Measurements from ENCODE around the gene TNRC6C. TPM values are rescaled to one million over a fixed set of nuclear protein-coding genes. Genes with fewer than 3 reads are reported as not detected.

Gene TNRC6C
- total RNA-seq, 6 experiments from 2014 or later = 6.3 to 9.0 (median 7.5) TPM

DNA sequence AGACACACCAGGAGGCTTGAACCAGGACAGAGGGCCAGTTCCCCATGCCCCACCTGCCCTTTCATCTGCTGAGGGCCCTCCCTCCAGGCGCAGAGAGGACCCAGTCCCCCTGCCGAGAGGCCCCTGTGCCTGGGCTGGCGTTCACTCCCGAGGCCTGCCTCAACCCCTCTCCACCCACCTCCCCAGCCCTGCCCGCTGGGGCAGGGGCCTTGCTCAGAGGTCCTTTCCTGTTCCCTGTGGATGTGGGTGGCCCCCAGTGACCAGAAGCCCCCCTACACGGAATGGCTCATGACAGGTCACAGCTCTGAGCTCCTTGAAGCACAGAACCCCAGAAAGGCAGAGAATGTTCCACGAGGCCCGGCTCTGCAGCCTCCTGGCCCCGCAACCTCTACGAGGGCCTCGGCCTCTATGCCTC is 163.3 kb downstream of the TNRC6C start:
- H3K27me3 Mint-ChIP-seq (ENCODE audit: insufficient read depth) = peaks cover 6% of the 10 kb centered on the region
- TF ChIP-seq CTCF (IDR thresholded peaks at IDR 0.05) = no peak
- no peaks in the 10 kb centered on the region for H3K9me3 Mint-ChIP-seq
- H3K36me3 Mint-ChIP-seq (ENCODE audit: low read depth) = no peaks in the 10 kb centered on the region
- no peak for DNase-seq
- no peaks in the 10 kb centered on the region for H3K4me1 Mint-ChIP-seq (ENCODE audit: low read depth)
- H3K4me3 Mint-ChIP-seq = no peak overlapping the region
- H3K27ac Mint-ChIP-seq = no peak overlapping the region

DNA sequence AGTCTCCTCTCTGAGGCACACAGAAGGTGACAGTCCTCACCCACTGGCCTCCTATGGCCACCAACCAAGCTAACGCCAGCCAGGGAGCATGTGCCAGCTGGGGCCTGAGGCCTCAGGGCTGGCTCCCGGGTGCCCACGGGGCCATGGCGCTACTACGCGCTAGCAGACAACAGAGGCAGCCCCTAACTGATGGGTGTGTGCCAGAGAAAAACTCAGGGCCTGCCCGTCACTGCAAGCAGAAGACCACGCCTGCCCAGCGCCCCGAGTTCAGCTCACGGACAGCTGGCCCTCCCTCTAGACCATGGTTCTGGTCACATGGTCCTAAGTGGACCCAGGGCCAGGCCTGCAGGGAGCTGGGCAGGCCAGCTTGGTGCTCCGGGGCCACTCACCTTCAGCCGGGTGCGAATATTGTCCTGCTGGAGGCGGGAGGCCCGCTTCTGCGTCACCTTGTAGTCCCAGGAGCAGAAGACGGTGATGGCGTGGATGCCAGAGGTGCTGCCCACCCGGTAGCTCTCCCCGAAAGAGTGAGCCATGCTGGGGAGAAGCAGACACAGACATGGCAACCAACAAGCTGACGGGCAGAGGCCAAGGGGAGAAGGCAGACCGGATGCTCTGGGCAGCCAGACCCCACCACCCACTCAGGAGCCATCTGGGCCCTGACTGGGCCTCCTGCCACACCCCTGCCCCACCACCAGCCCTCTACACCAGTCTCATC is 163.9 kb downstream of the TNRC6C start:
- H3K27ac Mint-ChIP-seq = no peak overlapping the region
- TF ChIP-seq CTCF (IDR thresholded peaks at IDR 0.05) = no peak
- peaks cover 6% of the 10 kb centered on the region for H3K27me3 Mint-ChIP-seq (ENCODE audit: insufficient read depth)
- H3K9me3 Mint-ChIP-seq = no peaks in the 10 kb centered on the region
- H3K4me1 Mint-ChIP-seq (ENCODE audit: low read depth) = no peaks in the 10 kb centered on the region
- DNase-seq = no peak
- no peaks in the 10 kb centered on the region for H3K36me3 Mint-ChIP-seq (ENCODE audit: low read depth)
- no peak overlapping the region for H3K4me3 Mint-ChIP-seq

DNA sequence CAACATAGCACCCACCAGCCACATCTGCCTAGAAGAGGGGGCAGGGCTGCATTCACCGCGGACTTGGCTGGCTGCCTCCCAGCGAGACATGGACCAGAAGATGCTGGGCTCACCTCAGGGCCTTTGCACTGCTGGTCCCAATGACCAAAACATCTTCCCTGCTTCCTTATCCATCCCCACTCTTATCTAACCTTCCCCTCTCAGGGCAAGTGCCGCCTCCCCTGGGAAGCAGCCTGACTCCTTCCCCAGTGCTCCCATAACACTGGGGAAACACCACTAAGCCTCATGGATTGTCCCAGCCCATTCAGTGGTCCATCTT is 164.4 kb downstream of the TNRC6C start:
- TF ChIP-seq CTCF (IDR thresholded peaks at IDR 0.05) = no peak
- Mint-ChIP-seq H3K27ac (no peak overlapping the region), H3K4me1 (ENCODE audit: low read depth) (no peaks in the 10 kb centered on the region), H3K4me3 (no peak overlapping the region), H3K27me3 (ENCODE audit: insufficient read depth) (peaks cover 10% of the 10 kb centered on the region), H3K9me3 (no peaks in the 10 kb centered on the region), H3K36me3 (ENCODE audit: low read depth) (no peaks in the 10 kb centered on the region)
- DNase-seq = no peak

DNA sequence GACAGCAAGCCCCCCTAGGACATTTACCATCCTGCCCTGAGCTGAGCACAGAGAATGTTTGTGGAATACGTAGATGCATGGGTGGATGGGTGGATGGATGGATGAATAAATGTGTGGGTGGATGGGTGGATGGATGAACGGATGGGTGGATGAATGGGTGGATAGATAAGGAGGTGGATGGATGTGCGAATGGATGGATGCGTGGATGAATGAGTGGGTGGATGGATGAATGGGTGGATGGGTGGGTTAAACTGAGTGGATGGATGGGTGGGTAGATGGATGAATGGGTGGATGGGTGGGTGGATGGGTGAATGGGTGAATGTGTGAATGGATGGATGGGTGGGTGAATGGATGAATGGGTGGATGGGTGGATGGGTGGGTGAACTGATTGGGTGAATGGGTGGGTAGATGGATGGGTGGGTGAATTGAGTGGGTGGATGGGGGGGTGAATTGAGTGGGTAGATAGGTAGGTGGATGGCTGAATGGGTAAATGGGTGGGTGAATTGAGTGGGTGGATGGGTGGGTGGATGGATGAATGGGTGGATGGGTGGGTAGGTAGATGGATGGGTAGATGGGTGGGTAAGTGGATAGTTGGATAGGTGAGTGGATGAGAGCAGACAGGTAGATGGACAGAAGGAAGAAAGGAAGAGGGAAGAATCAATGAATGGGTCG is 164.9 kb downstream of the TNRC6C start:
- TF ChIP-seq CTCF (IDR thresholded peaks at IDR 0.05) = no peak
- peaks cover 8% of the 10 kb centered on the region for H3K27me3 Mint-ChIP-seq (ENCODE audit: insufficient read depth)
- no peak for DNase-seq
- H3K4me3 Mint-ChIP-seq = no peak overlapping the region
- H3K27ac Mint-ChIP-seq = no peak overlapping the region
- H3K36me3 Mint-ChIP-seq (ENCODE audit: low read depth) = no peaks in the 10 kb centered on the region
- no peaks in the 10 kb centered on the region for H3K4me1 Mint-ChIP-seq (ENCODE audit: low read depth)
- no peaks in the 10 kb centered on the region for H3K9me3 Mint-ChIP-seq

- H3K27me3 Mint-ChIP-seq (ENCODE audit: insufficient read depth) = peaks cover 13% of the 10 kb centered on the region
- H3K36me3 Mint-ChIP-seq (ENCODE audit: low read depth) = no peaks in the 10 kb centered on the region
- H3K9me3 Mint-ChIP-seq = no peaks in the 10 kb centered on the region
- no peak for DNase-seq
- no peak for TF ChIP-seq CTCF (IDR thresholded peaks at IDR 0.05)
- 0 out of 2 replicates have a peak, but pooled peaks cover 5% of the 10 kb centered on the region for H3K4me1 Mint-ChIP-seq (ENCODE audit: low read depth)
- no peak overlapping the region for H3K4me3 Mint-ChIP-seq
- H3K27ac Mint-ChIP-seq = no peak overlapping the region
Observed at GRCh38 chr17:78124081-78124835, 165.8 kb downstream of the TNRC6C start.
